Suprapubic skin (tissue), 4 donors: ENCODE results near the gene WNK2.

Source experiments
- CTCF ChIP-seq, 2 donors: fragments of 200-600 bp in 1 of 2; fragments of 450-650 bp in 1 of 2; sonication (generic) in 1 of 2; IDR thresholded peaks; one replicate each; pipeline ENCODE4 v1.5.1; 2016 to 2019; ENCODE audit warnings: antibody characterized with exemption in 2 of 2, mild to moderate bottlenecking in 1 of 2, moderate library complexity in 1 of 2
- POLR2A ChIP-seq, 2 donors: fragments of 450-650 bp; IDR thresholded peaks; one replicate each; pipeline ENCODE4 v1.6.1; 2017; ENCODE audit warnings: antibody characterized with exemption in 2 of 2, mild to moderate bottlenecking in 2 of 2, moderate library complexity in 2 of 2
- POLR2AphosphoS5 ChIP-seq, 3 donors: sonication (generic); formaldehyde crosslinking; IDR thresholded peaks; one replicate each; pipeline ENCODE4 v1.6.1; 2017; ENCODE audit warnings: antibody characterized with exemption in 3 of 3

- TF ChIP-seq CTCF (IDR thresholded peaks at IDR 0.05) (peak; percentile 23 to 67), POLR2AphosphoS5 (IDR thresholded peaks at IDR 0.05) (no peak), POLR2A (IDR thresholded peaks at IDR 0.05) (no peak)
Measured at GRCh38 chr9:93304574-93305496, 120.9 kb downstream of the WNK2 start.
